ENCODE data around the gene XPO4.

The XPO4 gene

GRCh38 chr13:20826843-20827560 is 75.5 kb downstream of the XPO4 start:
- DNase-seq: no peak

GRCh38 chr13:20826301-20826700 is 76.2 kb downstream of the XPO4 start:
- DNase-seq: no peak

GRCh38 chr13:20825477-20825875 is 77.1 kb downstream of the XPO4 start:
- DNase-seq: no peak

- no peak for DNase-seq
Observed at GRCh38 chr13:20824762-20825476, 77.6 kb downstream of the XPO4 start.

GRCh38 chr13:20823071-20823470 is 79.5 kb downstream of the XPO4 start:
- no peak for DNase-seq

GRCh38 chr13:20822406-20822805 is 80.1 kb downstream of the XPO4 start:
- no peak for DNase-seq

- no peak for DNase-seq
Observed at GRCh38 chr13:20819715-20820114, 82.8 kb downstream of the XPO4 start.

- no peak for DNase-seq
Observed at GRCh38 chr13:20815464-20815863, 87.1 kb downstream of the XPO4 start.

- peak; percentile 38 for DNase-seq
Observed at GRCh38 chr13:20814224-20814910, 88.2 kb downstream of the XPO4 start.

GRCh38 chr13:20812890-20813289 is 89.7 kb downstream of the XPO4 start:
- DNase-seq: no peak

- DNase-seq: no peak
Observed at GRCh38 chr13:20810808-20811207, 91.7 kb downstream of the XPO4 start.

GRCh38 chr13:20808874-20809273 is 93.7 kb downstream of the XPO4 start:
- peak; percentile 3 for DNase-seq

- no peak for DNase-seq
Observed at GRCh38 chr13:20803180-20803965, 99.2 kb downstream of the XPO4 start.

GRCh38 chr13:20801707-20802106 is 100.8 kb downstream of the XPO4 start:
- DNase-seq: no peak

GRCh38 chr13:20799726-20800416 is 102.7 kb downstream of the XPO4 start:
- DNase-seq: no peak

- DNase-seq: no peak
Observed at GRCh38 chr13:20798027-20798426, 104.5 kb downstream of the XPO4 start.

GRCh38 chr13:20796791-20797508 is 105.6 kb downstream of the XPO4 start:
- DNase-seq: no peak

GRCh38 chr13:20789665-20790064 is 112.9 kb downstream of the XPO4 start:
- DNase-seq: no peak

- no peak for DNase-seq
Observed at GRCh38 chr13:20788312-20788711, 114.2 kb downstream of the XPO4 start.

GRCh38 chr13:20787180-20787579 is 115.4 kb downstream of the XPO4 start:
- DNase-seq: no peak

- no peak for DNase-seq
Observed at GRCh38 chr13:20782116-20782708, 120.3 kb downstream of the XPO4 start.

Measured in NCI-H69 (cell line).